ENCODE data around the gene LIMS1.

Gene LIMS1

GRCh38 chr2:108615480-108616090, 81.3 kb downstream of the LIMS1 start:
- no peak for DNase-seq (ENCODE audit: low spot score)

GRCh38 chr2:108616318-108616717, 82.0 kb downstream of the LIMS1 start:
- DNase-seq (ENCODE audit: low spot score) = no peak

- no peak for DNase-seq (ENCODE audit: low spot score)
These were observed 82.5 kb downstream of the LIMS1 start for GRCh38 chr2:108616751-108617161.

- DNase-seq (ENCODE audit: low spot score) = no peak
These were observed 83.3 kb downstream of the LIMS1 start for GRCh38 chr2:108617617-108618016.

- no peak for DNase-seq (ENCODE audit: low spot score)
These were observed 85.8 kb downstream of the LIMS1 start for GRCh38 chr2:108619925-108620620.

- DNase-seq (ENCODE audit: low spot score) = no peak
These were observed 86.4 kb downstream of the LIMS1 start for GRCh38 chr2:108620656-108621055.

GRCh38 chr2:108621087-108621559, 86.9 kb downstream of the LIMS1 start:
- peak; percentile 86 for DNase-seq (ENCODE audit: low spot score)

- DNase-seq (ENCODE audit: low spot score) = no peak
These were observed 87.7 kb downstream of the LIMS1 start for GRCh38 chr2:108621687-108622681.

GRCh38 chr2:108623616-108624015, 89.3 kb downstream of the LIMS1 start:
- DNase-seq (ENCODE audit: low spot score) = no peak

- DNase-seq (ENCODE audit: low spot score) = no peak
These were observed 91.0 kb downstream of the LIMS1 start for GRCh38 chr2:108625186-108625827.

- DNase-seq (ENCODE audit: low spot score) = no peak
These were observed 91.5 kb downstream of the LIMS1 start for GRCh38 chr2:108625828-108626195.

- DNase-seq (ENCODE audit: low spot score) = no peak
These were observed 92.7 kb downstream of the LIMS1 start for GRCh38 chr2:108626995-108627394.

GRCh38 chr2:108627911-108628567, 93.8 kb downstream of the LIMS1 start:
- no peak for DNase-seq (ENCODE audit: low spot score)

- no peak for DNase-seq (ENCODE audit: low spot score)
These were observed 94.7 kb downstream of the LIMS1 start for GRCh38 chr2:108628936-108629335.

GRCh38 chr2:108629417-108629816, 95.1 kb downstream of the LIMS1 start:
- DNase-seq (ENCODE audit: low spot score) = no peak

- DNase-seq (ENCODE audit: low spot score) = no peak
These were observed 96.5 kb downstream of the LIMS1 start for GRCh38 chr2:108630567-108631405.

GRCh38 chr2:108632332-108633160, 98.3 kb downstream of the LIMS1 start:
- no peak for DNase-seq (ENCODE audit: low spot score)

GRCh38 chr2:108633409-108633808, 99.1 kb downstream of the LIMS1 start:
- DNase-seq (ENCODE audit: low spot score) = no peak

- DNase-seq (ENCODE audit: low spot score) = no peak
These were observed 99.7 kb downstream of the LIMS1 start for GRCh38 chr2:108634011-108634410.
